D341Med (cell line): Measurements from ENCODE around the gene SLAMF1.
A peak's percentile ranks its signal among the peaks of the same experiment; 100 is the strongest.

Experiments
- DNase-seq: peaks from one replicate; pipeline ENCODE4 v3.0.0; 2012; ENCODE audit warnings: low spot score

SLAMF1 gene

DNA sequence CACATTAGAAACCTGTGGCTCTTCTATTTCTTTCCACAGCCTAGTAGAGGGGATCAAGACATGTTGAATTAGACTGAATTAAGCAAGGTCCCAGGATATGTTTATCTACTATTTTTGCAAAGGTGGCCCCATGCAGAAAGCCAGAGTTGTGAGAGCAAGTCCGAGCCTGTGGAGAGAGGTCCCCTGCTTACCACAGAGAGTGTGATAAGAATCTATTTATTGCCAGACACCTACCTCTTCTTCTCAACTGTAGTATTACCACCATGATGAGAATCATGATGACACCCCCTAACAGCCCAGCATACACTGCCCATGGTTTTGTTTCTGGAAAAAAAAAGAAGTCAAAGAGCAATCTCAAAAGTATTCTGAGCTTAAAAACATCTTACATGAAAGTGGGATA lies 23.0 kb downstream of the SLAMF1 start:
- DNase-seq = no peak

DNA sequence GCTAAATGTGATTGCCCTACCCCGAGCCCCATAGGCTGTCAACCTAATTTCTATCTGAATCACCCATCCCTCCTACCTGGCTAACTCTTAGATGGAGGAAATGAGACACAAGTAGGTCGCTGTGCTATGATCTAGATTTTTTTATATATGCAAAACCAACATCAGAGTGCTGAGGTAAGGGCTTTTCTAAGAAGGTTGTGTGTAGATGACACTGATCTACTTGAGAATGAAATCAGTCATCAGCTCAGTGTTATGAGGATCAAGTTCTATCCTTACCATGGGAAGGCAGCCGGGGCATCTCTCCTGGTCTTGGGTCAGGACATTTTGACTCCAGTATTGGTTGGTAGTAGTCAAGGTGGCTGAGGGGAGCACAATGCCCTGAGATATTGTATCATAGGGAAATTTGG lies 23.6 kb downstream of the SLAMF1 start:
- DNase-seq = no peak

DNA sequence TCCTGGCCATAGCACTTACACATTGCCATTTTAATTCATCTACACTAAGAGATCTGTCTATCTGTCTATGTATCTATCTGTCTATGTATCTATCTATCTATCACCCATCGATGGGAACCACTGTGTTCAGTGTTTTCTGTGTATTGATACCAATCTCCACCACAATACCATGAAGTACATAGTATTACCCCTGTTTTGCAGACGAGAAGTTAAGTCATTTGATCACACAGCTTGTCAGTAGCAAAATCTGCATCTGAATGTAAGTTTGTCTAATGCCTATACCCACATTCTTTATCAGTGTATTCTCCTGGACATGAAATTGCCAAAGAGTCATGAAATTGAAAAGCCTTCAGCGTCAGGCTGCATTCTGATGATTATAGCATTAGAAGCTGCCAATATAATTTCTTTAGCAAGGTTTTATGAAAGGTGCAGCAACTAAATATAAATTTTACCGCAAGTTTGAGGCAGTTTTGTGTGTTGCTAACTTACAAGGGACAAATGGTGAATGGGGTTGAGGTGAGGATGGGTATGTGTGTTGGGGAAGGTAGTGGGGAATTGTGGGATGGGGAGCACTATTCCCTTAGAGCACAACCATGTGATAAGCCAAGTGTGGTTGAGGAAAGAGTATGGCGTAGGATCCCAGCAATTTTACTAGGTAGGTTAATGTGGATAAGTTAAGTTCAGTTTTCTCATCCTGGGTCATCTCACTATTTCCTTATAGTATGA lies 24.2 kb downstream of the SLAMF1 start:
- no peak for DNase-seq

DNA sequence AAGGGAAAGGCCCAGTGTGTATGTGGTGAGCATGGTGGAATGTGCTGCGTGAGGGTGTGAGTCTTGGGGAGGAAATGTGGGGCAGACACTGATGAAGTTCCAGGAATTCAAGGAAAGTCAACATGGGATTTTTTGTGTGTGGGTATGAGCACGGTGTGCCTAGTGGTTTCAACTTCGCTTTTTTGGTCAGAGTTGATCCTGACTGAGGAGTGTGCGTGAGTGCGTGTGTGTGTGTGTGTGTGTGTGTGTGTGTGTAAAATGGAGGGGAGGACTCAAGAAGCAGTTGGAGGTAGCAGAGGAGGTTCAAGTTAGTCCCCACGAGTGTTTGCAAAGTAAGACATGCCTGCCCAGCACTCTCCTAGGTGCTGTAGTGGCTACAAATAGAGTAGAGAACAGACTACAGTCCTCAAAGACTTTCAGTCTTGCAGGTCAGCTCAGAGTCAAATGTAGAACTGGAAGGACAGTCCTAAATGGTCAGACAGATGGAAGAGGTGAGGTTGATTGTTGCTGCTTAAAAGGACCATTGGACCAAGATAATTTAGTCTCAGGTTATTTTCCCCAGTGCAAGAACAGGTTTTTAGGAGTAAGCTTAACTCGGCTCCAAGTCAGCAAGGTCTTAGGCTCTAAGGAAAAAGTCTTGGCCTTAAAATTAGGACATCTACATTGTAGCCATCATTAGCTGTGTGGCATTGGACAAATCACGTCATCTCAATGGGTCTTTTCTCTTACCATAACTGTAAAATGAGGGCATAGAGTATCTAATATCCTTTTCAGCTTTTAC lies 25.0 kb downstream of the SLAMF1 start:
- DNase-seq = no peak

DNA sequence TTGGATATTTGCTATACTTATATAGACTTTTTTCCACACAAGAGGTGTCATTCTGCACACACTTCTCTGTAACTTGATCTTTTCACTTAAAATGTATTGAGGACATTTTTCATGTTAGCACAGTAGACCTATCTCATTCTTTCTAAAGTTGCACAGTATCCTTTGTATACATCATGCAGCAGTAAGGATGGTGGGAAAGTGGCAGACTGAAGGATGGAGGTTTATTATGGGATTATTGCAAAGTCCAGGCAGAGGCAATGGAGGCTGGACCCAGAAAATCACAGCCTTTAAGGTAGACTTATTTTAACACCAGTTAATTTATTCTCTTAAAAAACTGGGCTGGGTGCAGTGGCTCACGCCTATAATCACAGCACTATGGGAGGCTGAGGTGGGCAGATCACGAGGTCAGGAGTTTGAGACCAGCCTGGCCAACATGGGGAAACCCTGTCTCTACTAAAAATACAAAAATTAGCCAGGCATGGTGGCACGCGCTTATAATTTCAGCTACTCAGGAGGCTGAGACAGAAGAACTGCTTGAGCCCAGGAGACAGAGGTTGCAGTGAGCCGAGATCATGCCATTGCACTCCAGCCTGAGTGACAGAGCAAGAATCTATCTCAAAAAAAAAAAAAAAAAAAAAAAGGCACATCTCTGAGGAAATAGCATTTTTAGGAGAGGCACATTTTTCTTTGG lies 25.8 kb downstream of the SLAMF1 start:
- no peak for DNase-seq

DNA sequence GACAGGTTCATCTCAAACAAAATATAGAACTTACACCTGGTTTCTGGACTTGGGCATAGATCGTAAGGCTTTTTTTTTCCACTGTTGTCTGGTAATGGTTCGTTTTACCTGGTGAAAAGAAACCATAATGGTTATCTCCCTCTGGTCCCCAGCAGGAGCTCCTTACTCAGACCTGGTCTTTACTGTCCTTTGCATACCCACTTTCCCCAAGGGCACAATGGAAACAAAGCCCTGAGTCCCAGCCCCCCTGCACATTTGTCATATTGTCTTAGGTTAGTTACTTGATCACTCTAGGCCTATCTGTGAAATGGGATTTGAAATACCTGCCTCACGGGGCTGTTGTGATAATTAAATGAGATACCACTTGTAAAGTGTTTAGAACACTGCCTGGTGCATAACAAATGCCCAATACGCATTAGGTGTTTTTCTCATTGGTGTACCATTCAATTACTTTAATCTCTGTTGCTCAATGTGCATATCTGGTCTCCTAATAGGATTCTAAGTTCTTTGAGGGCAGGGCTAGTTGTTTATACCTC lies 27.0 kb downstream of the SLAMF1 start:
- no peak for DNase-seq

DNA sequence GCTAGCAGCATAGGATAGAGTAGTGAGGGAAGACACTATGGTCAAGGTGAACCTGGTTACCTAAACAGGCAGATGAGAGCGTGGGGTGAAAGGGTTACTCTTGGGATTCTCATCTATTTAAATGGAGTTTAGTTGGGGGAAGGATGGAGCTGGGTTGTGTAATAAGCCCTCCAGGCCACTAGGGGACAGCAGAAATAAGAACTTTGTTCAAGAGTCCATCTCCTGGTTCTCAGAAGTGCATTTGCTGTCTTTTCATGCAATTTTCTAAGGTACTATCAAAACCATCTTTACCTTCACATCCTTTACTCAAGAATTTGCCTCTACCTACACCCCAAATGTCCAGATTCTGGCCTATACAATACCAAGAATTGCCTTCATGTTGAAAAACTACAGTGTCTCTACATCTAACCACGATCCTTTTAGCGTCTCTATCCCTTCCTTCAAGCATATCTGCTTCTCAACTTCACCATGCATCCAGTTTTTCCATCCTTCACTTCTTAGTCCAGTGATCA lies 28.0 kb downstream of the SLAMF1 start:
- peak; percentile 47 for DNase-seq

DNA sequence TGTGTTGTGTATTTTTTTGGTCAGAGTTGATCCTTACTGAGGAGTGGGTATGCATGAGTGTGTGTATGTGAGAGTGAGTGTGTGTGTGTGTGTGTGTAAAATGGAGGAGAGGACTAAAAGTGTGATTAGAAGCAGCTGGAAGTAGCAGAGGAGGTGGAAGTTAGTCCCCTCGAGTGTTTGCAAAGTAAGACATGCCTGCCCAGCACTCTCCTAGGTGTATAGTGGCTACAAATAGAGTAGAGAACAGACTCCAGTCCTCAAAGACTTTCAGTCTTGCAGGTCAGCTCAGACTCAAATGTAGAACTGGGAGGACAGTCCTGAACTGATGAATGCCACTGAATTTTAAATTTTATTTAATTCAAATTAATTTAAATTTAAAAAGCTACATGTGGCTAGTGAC lies 28.5 kb downstream of the SLAMF1 start:
- no peak for DNase-seq

DNA sequence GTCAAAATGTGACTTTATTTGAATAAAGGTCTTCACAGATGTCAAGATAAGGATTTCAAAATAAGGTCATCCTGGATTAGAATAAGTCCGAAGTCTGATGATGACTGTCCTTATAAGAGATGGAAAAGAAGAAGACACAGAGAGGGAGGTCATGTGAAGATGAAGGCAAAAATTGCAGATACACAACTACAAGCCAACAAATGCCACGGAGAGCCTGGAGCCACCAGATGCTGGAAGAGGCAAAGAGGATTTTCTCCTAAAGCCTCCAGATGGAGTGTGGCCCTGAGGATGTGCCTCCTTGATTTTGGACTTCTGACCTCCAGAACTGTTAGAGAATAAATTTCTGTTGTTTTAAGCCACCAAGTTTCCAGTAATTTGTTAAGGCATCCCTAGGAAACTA lies 31.2 kb downstream of the SLAMF1 start:
- no peak for DNase-seq

DNA sequence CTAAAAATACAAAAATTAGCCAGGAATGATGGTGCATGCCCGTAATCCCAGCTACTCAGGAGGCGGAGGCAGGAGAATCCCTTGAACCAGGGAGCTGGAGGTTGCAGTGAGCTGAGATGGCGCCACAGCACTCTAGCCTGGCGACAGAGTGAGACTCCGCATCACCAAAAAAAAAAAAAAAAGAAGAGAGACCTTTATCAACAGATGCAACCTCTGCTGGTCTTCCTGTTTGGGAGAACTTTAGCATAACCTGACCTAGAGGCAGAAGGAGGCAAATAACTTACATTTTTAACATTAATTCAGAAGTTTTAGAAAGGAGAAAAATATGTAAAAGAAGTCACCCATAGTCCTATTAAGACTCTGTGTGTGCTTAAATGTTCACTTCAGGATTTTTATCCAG lies 32.4 kb downstream of the SLAMF1 start:
- DNase-seq = no peak

DNA sequence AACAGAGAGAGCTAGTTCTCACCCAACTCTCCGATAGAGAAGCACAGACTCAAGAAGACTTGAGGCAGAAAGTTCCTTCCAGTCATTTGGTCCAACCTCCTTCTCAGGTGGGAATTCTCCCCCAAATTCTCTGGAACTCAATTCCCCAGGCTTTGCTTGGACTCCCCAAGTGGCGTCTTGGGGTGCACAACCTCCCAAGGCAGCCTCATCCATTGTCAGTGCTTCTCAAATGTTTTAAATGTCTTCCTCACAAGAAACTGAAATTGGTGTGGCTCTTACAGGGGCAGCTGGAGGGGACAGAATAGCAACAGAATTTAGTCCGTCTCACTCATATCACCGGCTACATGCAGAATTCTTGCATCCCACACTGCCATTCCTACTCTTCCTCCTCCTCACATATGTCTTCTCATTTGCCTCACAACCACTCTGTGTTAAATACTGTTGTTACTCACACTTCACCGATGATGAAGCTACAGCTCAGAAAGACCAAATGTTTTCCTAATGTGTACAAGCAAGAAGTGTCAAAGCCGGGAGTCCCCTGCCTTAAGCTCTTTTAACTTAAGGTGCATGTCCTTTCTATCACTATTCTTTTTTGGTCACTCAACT lies 34.1 kb downstream of the SLAMF1 start:
- DNase-seq = no peak

DNA sequence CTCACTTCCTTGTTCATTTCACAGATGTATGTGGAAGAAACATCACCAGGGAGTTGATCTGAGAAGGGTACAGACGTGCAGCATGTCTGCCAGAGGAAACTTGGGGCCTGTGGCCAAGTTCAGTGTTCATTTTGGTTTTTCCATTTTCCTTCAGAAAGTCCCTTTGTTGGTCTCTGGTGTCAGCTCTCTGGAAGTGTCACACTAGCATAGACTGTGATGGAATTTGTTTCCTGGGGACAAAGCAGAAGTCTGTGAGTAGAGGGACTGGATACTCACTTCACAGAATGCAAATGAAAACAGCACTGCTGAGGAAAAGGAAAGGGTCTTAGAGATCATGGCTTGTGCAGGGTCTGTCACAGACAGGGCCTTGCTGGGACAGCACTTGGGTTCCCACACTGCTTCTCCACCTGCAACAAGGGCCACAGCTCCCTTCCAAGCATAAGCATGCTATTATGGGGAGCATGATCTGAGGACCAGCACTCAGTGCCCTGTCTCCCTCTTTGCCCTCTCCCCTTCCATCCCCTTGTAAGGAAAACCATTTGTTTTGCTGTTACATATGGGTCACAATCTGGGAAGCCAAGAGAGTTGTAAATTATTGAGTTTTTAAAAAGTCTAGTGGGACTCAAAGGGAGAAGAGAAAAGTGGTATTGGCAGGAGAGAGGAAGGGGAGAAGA lies 36.1 kb downstream of the SLAMF1 start:
- no peak for DNase-seq

DNA sequence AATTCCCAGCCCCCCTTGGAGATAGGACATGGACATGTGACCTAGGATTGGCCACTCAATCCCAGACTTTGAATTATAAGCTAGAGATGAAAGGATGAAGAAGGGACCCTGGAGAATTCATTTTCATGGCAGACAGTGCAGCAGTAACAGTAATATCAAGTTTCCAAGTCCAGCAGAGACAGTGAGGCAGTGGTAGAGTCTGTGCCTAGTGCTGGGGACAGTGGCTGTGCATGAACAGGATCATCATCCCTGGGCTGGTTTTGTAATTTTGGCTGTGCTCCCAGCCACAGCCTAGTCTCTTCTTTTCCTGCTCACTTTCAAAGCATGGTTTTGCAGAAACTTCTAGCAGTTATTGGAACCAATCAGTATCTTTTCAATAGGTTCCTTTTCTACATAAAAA lies 37.9 kb downstream of the SLAMF1 start:
- DNase-seq = no peak

DNA sequence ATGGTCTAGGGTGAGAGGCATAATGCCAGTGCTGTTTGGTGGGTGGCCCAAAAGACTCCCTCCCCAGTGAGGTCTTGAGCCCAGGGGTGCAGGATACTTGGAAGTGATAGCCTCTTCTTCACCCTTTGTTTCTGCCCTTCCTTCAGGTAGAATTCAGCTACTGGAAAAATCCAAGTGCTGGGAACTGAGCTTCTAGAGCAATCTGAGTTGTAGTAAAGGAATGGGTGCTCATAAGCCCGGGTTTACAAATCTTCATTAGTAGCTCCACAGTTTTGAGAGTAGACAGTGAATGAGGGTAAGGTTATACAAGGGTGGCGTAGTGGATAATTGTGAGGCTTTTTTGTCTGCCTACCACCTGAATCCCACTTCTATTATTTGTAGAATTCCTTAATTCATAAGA lies 38.3 kb downstream of the SLAMF1 start:
- DNase-seq = no peak

DNA sequence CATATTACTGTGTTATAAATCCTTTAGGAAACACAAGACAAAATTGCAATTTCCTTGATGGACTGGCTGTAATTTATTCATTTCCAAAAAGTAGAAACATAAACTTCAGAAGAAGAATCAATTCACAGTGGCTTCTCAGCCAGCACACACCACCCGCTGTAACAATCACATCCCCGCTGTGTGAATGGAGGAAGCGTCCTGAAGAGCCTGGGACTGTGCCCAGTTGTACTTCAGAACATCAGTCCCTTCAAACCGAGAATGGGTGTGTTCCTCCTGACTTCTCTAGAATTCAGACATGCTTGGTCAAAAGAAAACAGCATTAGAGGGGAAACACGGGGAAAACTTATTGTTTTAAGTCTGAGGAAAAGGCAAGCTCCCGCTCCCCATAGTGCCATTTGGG lies 38.8 kb downstream of the SLAMF1 start:
- DNase-seq = no peak

DNA sequence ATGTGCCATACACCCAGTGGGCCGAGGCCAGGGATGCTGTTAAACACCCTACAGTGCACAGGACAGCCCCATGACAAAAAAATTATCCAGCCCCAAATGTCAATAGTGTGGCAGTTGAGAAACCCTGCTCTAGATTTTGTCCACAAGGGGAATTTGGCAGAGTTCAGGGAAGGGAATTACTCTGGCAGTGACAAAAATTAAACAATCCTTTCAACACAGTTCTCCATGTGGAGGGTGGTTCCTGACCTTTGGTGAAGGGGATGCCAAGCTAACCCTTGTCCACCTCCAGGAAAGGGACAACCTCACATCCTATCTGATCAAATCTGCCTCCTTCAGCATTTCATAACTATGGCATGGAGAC lies 39.2 kb downstream of the SLAMF1 start:
- DNase-seq = no peak

DNA sequence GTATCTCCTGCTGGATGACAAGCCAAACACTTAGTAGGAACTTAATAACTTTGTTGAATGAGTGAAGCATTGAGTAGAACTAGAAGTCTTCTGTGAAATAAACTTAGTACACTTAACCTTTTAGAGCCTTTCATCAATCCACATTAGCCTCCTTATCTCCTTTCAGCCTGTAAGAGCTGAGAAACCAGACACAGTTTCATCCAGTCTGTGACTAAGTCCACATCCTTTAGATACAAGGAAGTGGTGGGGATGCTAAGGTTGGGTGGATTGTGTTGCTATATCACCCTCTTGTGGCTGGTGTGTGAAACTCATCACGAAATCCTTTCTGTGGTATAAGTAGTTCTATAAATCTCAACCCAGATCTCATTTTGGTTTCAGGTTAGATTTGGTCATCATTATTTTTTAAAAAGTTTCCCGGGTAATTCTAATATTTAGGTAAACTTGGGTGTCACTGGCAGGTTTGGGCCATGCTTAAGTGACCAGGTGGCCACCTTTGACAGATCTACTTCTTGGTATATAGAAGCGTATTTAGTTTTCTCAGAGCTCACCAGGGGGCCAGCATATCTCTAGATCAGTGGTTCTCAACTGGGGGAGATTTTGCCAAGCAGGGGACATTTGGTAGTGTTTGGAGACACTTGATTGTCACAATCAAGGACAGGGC lies 39.7 kb downstream of the SLAMF1 start:
- peak; percentile 72 for DNase-seq

DNA sequence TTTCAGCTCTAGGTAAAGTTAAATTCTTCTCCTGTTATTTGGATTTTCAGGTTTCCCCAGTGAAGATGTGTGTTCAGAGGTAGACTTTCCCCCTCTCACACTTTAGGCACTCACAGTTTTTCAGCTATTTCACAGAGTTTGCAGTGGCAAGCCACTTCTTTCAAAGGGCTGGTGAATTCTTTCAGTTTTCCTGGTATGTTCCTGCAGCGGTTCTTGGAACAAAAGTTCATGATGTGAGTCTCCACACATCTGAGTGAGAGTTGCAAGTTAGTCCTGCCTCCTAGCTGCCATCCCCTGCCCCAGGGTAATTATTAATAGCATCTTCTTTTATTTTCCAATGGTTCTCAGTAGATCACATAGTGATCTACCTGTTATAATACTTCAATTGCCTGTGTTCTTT lies 40.2 kb downstream of the SLAMF1 start:
- DNase-seq = no peak

DNA sequence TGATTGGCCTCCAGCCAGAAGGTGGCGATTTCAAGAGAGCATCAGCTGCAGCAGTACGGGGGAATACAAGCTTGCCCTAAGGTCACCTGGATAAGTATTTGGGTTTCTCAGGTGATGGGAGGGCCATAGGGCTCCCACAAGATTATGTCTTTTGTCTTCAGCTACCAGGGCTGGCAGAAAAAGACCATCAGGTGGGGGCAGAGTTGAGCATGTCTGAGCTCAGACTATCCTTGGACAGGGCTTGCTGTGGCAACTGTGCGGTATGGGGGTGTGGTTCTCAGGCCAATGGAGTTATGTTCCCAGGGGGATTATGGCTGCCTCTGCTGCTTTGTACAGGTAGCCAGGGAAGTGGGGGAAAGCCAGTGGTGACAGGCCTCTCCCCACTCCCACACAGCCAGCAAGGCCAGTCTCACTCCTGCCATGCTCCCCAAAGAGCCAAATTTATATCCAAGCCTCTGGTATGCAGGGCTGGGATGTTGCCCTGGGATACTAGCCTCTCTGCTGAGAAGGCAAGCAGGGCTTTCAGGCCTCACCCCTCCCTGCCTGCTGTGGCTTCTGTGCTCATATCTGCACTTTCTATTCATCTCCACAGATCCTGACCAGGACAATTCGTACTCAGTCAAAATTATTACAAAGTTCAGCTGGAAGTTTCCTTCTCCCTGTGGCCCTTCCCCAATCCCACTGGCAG lies 40.9 kb downstream of the SLAMF1 start:
- no peak for DNase-seq

DNA sequence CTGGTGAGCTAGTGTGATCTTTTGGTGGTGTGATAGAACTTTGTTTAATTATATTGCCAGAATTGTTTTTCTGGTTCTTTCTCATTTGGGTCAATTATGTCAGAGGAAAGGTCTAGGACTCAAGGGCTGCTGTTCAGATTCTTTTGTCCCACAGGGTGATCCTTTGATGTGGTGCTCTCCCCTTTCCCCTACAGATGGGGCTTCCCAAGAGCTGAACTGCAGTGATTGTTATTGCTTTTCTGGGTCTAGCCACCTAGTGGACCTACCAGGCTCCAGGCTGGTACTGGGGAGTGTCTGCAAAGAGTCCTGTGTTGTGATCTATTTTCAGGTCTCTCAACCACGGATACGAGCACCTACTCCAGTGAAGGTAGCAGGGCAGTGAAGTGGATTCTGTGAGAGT lies 41.6 kb downstream of the SLAMF1 start:
- no peak for DNase-seq

DNA sequence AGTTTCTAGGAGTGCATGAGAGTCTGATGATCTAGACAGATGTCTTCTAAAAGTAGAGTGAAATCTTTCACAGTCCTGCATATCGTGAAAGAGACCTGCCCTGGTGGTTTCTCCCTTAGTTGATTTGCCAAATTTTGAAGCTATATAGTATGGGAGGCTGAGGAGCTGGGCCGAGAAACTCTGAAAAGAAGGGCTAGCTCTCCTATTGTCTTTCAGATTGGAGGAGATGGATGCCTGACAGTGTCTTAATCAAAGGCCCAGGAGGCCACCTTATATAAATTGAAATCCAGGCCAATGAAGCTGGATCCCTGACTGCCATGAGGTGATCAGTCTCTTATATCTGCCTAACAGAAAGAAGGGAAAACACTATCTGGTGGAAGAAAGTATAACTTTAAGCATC lies 49.1 kb downstream of the SLAMF1 start:
- no peak for DNase-seq
